Measurements from ENCODE around the gene MARVELD2. TPM values are rescaled to one million over a fixed set of nuclear protein-coding genes. Genes with fewer than 3 reads are reported as not detected.
"Not testable (repeated sequence)": the region's sequence is repeated elsewhere in the genome, so short reads cannot be mapped to it uniquely, and the experiment has no call there.

Gene MARVELD2
- polyA plus RNA-seq, 1 experiment = 1.0 TPM

DNA sequence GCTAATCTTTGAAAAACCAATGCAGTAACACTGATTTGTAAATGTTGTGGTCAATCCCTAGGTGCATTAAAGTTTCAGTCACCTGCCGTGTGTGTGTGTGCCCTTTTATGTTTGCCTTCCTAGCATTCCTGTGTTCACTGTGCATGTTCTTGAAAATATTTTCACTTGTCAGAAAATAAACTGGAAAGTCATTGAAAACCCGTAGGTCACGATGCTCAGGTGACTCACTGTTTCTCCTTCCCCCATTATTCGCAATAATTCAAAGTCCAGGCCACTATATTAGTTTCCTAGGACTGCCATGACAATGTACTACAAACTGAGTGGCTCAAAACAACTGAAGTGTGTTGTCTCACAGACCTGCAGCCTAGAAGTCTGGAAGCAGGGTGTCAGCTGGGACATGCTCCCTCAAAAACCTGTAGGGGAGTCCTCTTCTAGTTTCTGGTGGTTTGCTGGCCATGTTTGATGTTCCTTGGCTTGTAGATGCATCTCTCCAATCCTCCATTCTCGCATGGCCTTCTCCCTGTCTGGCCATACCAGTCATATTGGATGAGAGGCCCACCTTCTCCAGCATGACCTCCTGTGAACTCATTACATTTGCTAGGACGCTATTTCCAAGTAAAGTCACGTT, 29.3 kb downstream of the MARVELD2 start:
- no peak overlapping the region for H3K27ac ChIP-seq (ENCODE audit: low read depth, low read length)
- POLR2A ChIA-PET = no interaction called here
- H3K4me3 ChIP-seq (ENCODE audit: low read depth, low read length) = no peak overlapping the region
- no peaks in the 10 kb centered on the region for H3K9me3 ChIP-seq (ENCODE audit: control insufficient read depth, insufficient read depth, low read length)
- H3K27me3 ChIP-seq (ENCODE audit: control insufficient read depth, insufficient read depth, low read length) = no peaks in the 10 kb centered on the region
- CTCF ChIA-PET = no interaction called here
- DNase-seq (ENCODE audit: low read depth, low spot score) = no peak
- TF ChIP-seq, protein P1, sequence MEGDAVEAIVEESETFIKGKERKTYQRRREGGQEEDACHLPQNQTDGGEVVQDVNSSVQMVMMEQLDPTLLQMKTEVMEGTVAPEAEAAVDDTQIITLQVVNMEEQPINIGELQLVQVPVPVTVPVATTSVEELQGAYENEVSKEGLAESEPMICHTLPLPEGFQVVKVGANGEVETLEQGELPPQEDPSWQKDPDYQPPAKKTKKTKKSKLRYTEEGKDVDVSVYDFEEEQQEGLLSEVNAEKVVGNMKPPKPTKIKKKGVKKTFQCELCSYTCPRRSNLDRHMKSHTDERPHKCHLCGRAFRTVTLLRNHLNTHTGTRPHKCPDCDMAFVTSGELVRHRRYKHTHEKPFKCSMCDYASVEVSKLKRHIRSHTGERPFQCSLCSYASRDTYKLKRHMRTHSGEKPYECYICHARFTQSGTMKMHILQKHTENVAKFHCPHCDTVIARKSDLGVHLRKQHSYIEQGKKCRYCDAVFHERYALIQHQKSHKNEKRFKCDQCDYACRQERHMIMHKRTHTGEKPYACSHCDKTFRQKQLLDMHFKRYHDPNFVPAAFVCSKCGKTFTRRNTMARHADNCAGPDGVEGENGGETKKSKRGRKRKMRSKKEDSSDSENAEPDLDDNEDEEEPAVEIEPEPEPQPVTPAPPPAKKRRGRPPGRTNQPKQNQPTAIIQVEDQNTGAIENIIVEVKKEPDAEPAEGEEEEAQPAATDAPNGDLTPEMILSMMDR (IDR thresholded peaks at IDR 0.05; ENCODE audit: low read depth, low read length) = no peak

DNA sequence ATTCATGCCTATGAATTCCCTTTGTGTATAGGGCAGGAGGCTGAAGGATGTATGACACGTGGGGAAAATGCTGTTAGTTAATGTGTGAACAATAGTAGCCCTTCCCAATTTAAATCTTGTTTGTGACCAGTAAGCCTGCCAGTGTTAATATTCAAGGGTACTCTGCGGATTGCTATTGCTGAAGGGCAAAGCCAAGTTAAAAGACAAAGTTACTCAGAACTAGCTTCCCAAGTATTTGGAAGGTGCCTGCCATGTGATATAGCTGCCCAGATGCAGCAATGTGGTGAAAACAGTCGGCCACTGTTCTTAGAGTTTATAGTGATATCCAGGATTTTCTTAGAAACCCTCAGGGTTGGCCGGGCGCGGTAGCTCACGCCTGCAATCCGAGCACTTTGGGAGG, 34.6 kb downstream of the MARVELD2 start:
- ChIA-PET POLR2A (no interaction called here), CTCF (no interaction called here)
- no peak overlapping the region for H3K27ac ChIP-seq (ENCODE audit: low read depth, low read length)
- no peak overlapping the region for H3K4me3 ChIP-seq (ENCODE audit: low read depth, low read length)
- H3K27me3 ChIP-seq (ENCODE audit: control insufficient read depth, insufficient read depth, low read length) = no peaks in the 10 kb centered on the region
- no peak for DNase-seq (ENCODE audit: low read depth, low spot score)
- no peaks in the 10 kb centered on the region for H3K9me3 ChIP-seq (ENCODE audit: control insufficient read depth, insufficient read depth, low read length)
- TF ChIP-seq, protein P1 (IDR thresholded peaks at IDR 0.05; ENCODE audit: low read depth, low read length) = no peak

- POLR2A ChIA-PET = no interaction called here
- Histone ChIP-seq H3K9me3 (ENCODE audit: control insufficient read depth, insufficient read depth, low read length) (no peaks in the 10 kb centered on the region), H3K4me3 (ENCODE audit: low read depth, low read length) (no peak overlapping the region), H3K27me3 (ENCODE audit: control insufficient read depth, insufficient read depth, low read length) (no peaks in the 10 kb centered on the region), H3K27ac (ENCODE audit: low read depth, low read length) (no peak overlapping the region)
- CTCF ChIA-PET = no interaction called here
- DNase-seq (ENCODE audit: low read depth, low spot score) = peak; percentile 59
- TF ChIP-seq, protein P1 (IDR thresholded peaks at IDR 0.05; ENCODE audit: low read depth, low read length) = no peak
Measured at GRCh38 chr5:69450116-69450515, 35.2 kb downstream of the MARVELD2 start.

DNA sequence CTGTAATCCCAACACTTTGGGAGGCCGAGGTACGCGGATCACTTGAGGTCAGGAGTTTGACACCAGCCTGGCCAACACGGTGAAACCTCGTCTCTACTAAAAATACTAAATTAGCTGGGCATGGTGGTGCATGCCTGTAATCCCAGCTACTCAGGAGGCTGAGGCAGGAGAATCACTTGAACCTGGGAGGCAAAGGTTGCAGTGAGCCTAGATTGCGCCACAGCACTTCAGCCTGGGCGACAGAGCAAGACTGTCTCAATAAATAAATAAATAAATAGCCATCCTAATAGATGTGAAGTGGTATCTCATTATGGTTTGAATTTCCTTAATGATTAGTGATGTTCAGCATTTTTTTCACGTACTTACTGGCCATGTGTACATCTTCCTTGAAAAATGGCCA, 35.6 kb downstream of the MARVELD2 start:
- H3K27ac ChIP-seq (ENCODE audit: low read depth, low read length); H3K9me3 ChIP-seq (ENCODE audit: control insufficient read depth, insufficient read depth, low read length); H3K27me3 ChIP-seq (ENCODE audit: control insufficient read depth, insufficient read depth, low read length); POLR2A ChIA-PET; H3K4me3 ChIP-seq (ENCODE audit: low read depth, low read length); CTCF ChIA-PET; DNase-seq (ENCODE audit: low read depth, low spot score): not testable (repeated sequence)

DNA sequence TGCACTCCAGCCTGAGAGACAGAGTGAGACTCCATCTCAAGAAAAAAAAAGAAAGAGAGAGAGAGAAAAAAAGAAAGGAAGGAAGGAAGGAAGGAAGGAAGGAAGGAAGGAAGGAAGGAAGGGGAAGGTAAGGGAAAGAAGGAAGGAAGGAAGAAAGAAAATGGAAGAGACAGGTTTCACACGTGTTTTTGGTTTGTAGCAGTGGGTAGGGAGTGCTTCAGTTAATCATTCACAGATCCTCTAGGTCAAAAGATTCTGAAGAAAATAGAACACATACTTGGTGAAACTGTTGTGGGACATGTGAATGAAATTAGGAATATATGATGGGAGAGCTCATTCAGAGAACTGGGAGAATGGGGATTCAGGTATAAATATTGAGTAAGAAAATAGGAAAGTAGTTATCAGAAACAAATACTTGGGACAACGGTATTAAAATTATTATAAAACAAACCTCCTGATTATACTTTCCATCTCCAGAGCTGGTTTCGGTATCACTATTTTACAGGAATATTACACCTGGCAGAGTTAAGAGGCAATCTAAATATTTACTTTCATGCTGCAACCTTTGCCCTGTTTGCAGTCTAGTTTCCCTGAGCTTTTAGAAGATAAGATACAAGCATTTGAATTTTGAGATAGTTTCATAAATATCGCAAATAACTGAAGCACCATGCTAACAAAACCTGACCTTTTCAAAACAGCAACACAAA, 37.2 kb downstream of the MARVELD2 start:
- ChIA-PET CTCF (no interaction called here), POLR2A (no interaction called here)
- Histone ChIP-seq H3K27ac (ENCODE audit: low read depth, low read length) (no peak overlapping the region), H3K9me3 (ENCODE audit: control insufficient read depth, insufficient read depth, low read length) (no peaks in the 10 kb centered on the region), H3K4me3 (ENCODE audit: low read depth, low read length) (no peak overlapping the region), H3K27me3 (ENCODE audit: control insufficient read depth, insufficient read depth, low read length) (no peaks in the 10 kb centered on the region)
- DNase-seq (ENCODE audit: low read depth, low spot score) = no peak
- TF ChIP-seq, protein P1 (IDR thresholded peaks at IDR 0.05; ENCODE audit: low read depth, low read length) = no peak

DNA sequence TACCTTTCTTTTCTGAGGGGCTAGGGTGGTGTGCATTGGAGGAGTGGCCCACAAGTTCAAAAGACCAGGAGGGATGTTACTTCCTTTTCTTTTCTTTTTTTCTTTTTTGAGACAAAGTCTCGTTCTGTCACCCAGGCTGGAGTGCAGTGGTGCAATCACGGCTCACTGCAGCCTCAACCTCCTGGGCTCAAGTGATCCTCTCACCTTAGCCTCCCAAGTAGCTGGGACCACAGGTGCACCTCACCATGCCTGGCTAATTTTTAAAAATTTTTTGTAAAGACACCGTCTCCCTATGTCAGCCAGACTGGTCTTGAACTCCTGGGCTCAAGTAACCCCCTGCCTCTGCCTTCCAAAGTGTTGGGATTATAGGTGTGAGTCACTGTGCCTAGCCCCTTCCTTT, 38.6 kb downstream of the MARVELD2 start:
- DNase-seq (ENCODE audit: low read depth, low spot score); POLR2A ChIA-PET; H3K4me3 ChIP-seq (ENCODE audit: low read depth, low read length); H3K27me3 ChIP-seq (ENCODE audit: control insufficient read depth, insufficient read depth, low read length); H3K9me3 ChIP-seq (ENCODE audit: control insufficient read depth, insufficient read depth, low read length); CTCF ChIA-PET; H3K27ac ChIP-seq (ENCODE audit: low read depth, low read length): not testable (repeated sequence)

Measured in AG04450 (cell line).